NCI-H1436 treated with DMSO at 0.1 percent for 48 hours (cell line): ENCODE measurements around the gene SNTG2.

Source experiments
- DNase-seq: peaks from one replicate; lab custom pipeline; 2025; lab: John Stamatoyannopoulos, UW

SNTG2 gene

DNA sequence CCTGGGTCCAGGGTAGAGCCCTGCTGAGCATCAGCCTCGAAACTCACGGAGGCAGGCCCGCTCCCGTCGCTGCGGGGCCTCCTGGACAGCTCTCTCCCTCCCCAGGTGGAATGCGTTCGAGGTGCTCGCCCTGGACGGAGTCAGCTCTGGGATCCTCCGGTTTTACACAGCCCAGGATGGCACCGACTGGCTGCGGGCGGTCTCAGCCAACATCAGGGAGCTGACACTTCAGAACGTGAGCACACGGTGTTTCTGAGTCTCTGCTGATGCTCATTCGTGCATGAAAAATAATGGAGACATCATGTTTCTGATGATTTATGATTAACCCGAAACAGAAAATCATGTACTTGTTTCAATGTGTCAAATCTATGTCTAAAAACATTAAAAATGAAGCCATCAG lies 287.1 kb downstream of the SNTG2 start:
- DNase-seq = no peak

GRCh38 chr2:1238598-1239138 lies 288.0 kb downstream of the SNTG2 start:
- DNase-seq = no peak

DNA sequence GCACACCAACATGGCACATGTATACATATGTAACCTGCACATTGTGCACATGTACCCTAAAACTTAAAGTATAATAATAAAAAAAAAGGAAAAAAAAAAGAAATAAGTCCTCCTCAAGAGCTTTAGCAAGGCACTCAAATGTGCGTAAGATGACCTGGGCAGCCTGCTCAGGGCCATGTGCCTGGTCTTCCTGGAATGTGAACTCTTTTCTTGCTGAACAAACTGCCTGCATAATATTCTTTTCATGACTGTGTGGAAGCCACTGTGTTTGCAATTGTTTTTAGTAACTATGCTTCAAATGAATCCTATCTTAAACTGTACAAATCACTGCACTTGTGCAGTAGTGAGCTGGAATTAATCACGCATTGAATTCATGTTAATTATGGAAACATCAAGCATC lies 294.5 kb downstream of the SNTG2 start:
- no peak for DNase-seq

- DNase-seq = no peak
Observed at GRCh38 chr2:1246239-1246638, 295.6 kb downstream of the SNTG2 start.

- DNase-seq = no peak
Observed at GRCh38 chr2:1246991-1247390, 296.3 kb downstream of the SNTG2 start.

GRCh38 chr2:1248187-1248586 lies 297.5 kb downstream of the SNTG2 start:
- no peak for DNase-seq

GRCh38 chr2:1249897-1250687 lies 299.4 kb downstream of the SNTG2 start:
- no peak for DNase-seq

- DNase-seq = no peak
Observed at GRCh38 chr2:1251520-1251919, 300.9 kb downstream of the SNTG2 start.

GRCh38 chr2:1253629-1254028 lies 303.0 kb downstream of the SNTG2 start:
- DNase-seq = no peak

GRCh38 chr2:1254662-1255343 lies 304.2 kb downstream of the SNTG2 start:
- no peak for DNase-seq

- DNase-seq = no peak
Observed at GRCh38 chr2:1256632-1257324, 306.1 kb downstream of the SNTG2 start.

GRCh38 chr2:1257334-1257733 lies 306.7 kb downstream of the SNTG2 start:
- DNase-seq = no peak

- no peak for DNase-seq
Observed at GRCh38 chr2:1259746-1260145, 309.1 kb downstream of the SNTG2 start.

DNA sequence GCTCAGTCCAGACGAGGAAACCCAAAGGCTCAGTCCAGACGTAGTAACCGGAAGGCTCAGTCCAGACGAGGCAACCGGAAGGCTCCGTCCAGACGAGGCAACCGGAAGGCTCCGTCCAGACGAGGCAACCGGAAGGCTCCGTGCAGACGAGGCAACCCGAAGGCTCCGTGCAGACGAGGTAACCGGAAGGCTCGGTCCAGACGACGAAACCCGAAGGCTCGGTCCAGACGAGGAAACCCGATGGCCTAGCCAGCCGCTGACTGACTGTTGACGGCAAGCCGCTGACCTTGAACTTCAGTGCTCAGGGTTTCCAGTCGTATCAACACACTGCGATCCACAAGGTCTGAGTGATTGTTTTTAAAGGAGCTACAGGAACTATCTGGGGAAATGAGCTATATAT lies 312.0 kb downstream of the SNTG2 start:
- no peak for DNase-seq

DNA sequence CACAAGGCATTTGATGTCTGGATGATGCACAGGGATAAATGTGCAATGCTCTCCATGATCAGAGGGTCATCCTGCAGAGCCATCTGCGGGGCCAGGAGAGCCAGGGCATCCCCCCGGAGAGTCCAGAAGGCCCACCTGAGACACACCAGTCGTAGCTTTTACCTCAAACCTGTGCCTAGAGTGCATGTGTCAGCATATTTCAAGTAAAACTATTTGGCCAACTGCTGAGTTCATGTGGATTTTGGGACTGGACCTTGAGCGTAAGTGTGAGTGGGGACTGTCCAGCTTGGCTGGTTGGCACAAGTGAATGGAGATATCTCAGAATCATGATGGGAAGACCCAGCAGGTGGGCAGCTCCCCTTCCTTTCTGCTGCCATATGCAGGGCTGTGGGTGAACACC lies 314.8 kb downstream of the SNTG2 start:
- DNase-seq = no peak

DNA sequence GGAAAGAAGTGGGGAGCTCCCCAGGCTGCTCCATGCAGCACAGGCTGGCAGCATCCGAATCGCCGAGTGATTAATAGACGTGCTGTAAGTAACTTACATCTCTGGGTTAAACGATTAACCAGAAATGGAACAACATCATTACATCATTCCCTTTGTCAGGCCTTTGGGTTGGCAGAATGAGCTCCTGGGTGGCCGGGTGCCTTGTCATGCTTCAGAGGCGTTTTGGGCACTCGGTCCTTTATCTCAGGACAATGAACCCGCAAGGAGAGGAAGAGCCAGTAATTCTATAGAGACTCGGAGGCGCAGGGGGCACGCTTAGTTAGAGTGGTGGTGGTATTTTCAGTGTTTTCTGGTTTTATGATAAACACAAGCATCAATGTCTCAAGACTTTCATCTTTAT lies 315.7 kb downstream of the SNTG2 start:
- no peak for DNase-seq

- no peak for DNase-seq
Observed at GRCh38 chr2:1268034-1268433, 317.4 kb downstream of the SNTG2 start.

DNA sequence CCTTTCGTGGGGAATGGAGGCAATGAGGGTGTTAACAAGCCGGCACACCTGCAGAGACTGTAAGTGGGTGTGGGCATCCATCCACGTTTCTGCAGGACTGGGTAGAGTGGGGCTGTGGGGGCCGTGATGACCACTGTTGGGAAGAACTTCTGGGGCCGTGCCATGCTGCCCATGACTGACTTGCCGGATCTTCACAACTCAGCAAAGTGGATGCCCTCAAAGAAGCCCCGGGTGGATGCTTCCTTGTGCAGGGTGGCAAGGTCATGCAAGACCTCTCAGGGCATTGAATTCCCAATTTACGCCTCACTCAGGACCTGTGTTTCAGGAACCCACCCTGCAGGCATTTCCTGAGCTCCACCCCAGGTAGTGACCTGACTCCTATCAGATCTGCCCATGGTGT lies 319.2 kb downstream of the SNTG2 start:
- no peak for DNase-seq

GRCh38 chr2:1272835-1273234 lies 322.2 kb downstream of the SNTG2 start:
- no peak for DNase-seq

DNA sequence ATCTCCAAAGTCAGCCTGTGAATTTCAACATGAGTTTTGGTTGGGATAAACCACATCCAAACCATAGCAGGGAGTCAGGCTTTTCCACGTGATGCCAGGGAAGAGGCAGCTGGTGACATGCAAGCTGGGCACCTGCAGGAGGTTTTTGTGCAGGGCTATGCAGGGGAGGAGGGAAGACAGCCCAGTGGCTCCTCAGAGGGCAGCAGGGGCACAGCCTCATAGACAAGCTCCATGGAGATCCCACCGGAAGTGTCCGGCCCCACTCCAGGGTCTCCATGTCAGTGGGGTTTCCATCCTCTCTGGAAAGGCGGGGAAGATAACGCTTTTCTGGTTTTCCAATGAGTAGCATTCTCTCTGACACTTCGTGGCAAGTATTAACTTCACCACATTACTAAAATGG lies 327.0 kb downstream of the SNTG2 start:
- no peak for DNase-seq

GRCh38 chr2:1278125-1278524 lies 327.5 kb downstream of the SNTG2 start:
- DNase-seq = no peak

GRCh38 chr2:1278861-1279260 lies 328.2 kb downstream of the SNTG2 start:
- no peak for DNase-seq

GRCh38 chr2:1282552-1282951 lies 331.9 kb downstream of the SNTG2 start:
- DNase-seq = no peak
